NOMO-1 (cell line): ENCODE results near the gene KDF1.
A peak's percentile ranks its signal among the peaks of the same experiment; 100 is the strongest.

Experiments used
- DNase-seq, 2 experiments: peaks; one replicate each; lab custom pipeline; 2025; ENCODE audit not compliant: unreplicated experiment in 2 of 2; lab: John Stamatoyannopoulos, UW

KDF1 gene, protein sequence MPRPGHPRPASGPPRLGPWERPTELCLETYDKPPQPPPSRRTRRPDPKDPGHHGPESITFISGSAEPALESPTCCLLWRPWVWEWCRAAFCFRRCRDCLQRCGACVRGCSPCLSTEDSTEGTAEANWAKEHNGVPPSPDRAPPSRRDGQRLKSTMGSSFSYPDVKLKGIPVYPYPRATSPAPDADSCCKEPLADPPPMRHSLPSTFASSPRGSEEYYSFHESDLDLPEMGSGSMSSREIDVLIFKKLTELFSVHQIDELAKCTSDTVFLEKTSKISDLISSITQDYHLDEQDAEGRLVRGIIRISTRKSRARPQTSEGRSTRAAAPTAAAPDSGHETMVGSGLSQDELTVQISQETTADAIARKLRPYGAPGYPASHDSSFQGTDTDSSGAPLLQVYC

DNA sequence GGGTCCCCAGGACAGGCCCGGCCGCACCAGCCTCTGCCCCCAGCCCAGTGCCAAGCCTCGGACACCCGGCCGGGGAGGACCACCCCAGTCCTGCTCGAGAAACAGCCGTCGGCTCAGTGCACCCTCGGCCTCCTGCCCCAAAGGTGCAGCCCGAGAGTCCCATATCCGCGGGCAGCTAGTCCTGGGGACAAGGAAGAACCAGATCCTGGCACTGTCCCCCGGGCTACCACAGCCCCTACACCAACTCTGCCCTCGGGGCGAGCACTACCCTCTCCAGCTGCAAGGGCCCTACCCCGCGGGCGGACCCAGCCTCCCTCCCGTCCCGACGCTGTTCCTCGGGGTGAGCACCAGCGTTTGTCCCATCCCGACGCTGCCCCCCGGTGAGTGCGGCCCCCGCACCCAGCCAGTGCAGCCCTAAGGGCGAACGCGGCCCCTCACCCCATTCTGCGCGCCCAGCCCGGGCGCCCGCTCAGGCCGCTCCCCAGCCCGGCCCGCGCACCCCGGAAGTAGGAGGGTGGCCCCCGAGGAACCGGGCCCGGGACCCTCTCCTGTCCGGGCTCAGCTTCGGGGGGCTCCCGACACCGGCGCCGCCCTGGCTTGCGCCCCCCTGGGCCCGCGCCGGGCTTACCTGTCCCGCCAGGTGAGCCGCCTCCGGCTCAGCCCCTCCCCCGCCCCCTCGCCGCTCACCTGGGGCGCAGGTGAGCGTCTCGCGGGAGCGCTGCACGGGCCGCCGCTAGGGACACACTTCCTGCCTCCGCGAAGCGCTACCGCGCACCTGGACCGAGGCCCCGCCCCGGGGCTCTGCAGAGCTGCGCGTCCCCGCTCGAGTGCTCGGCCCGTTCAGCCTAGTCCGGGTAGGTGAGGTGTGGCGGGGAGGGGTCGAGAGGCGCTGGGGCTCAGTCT, at the start of gene KDF1:
TSS of gene KDF1 (minus strand) at position 747 of the 903 bp plus-strand sequence. CDS start 8,088 bp downstream, outside the sequence.
- DNase-seq = no peak

DNA sequence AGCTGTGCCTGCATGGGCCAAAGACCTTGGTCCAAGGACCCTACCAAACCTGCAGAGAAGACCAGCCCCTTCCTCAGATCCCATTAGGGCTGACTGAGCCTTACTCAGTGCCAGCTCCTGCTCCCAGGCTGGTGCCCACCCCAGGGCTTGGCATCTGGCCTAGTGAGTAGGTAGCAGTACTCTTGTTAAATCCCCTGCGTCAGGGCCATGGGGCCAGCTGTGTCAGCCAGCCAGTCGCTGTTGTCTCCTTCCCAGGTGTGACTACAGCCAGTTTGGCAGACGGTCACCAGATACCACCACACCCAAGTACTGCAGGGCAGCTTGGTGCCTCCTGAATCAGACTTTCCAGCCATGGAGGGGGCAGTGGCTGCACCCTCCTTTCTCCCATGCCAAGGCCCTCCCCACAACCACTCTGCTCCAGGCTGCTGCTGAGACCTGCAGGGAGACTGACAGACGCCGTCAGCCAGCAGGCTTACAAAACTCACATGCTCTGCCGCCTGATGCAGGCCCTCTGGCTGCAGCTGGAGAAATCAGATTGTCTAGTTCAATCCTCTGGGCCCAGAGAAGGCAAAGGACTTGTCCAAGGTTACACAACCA, 49.4 kb upstream of the KDF1 start:
- no peak for DNase-seq

DNA sequence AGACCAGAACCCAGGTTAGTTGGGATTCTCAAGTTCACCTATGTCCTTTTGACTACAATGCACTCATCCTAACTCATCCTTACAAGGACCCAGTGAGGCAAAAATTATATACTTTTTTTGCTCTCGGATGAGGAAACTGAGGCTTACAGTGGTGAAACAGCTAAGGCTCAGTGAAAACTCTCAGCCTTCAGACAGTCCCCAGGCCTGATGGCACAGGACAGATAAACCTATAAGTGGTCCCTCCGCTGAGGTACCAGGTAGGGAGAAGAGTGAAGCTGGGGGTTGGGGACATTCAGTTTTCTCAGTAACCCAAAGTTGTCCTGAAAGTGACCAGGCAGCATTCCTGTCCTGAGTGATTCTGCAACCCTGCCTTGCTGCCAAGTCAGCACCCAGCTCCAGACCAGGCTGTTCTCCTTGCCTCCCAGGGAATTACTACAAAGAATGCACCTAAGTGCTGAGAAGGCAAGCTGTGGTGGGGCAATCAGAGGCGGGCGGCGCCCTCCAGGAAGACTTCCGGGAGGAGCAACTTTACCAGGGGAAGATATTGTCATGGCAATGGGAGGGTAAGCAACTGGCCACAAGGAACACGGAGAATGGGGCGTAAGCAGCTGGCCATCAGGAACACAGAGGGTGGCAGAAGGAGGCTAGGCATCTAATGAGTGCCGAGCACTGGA, 47.8 kb upstream of the KDF1 start:
- DNase-seq = no peak

DNA sequence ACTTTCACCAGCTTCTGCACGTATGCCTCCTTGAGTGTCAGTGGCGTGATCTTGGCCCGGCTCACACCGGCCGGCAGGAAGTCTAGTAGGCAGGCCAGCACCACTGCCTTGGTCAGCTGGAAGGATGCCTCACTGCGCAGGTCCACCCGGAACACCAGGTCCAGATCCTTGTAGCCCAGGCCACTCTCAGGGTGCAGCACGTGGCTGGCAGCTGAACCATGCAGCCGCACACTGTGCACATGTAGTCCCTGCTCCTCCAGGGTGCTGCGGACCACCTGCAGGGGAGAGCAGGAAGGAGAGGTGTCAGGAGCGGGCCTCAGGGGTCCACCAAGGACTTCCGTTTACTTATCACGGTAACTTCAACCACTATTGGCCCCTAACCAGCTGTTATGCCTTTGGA, 46.4 kb upstream of the KDF1 start:
- no peak for DNase-seq

DNA sequence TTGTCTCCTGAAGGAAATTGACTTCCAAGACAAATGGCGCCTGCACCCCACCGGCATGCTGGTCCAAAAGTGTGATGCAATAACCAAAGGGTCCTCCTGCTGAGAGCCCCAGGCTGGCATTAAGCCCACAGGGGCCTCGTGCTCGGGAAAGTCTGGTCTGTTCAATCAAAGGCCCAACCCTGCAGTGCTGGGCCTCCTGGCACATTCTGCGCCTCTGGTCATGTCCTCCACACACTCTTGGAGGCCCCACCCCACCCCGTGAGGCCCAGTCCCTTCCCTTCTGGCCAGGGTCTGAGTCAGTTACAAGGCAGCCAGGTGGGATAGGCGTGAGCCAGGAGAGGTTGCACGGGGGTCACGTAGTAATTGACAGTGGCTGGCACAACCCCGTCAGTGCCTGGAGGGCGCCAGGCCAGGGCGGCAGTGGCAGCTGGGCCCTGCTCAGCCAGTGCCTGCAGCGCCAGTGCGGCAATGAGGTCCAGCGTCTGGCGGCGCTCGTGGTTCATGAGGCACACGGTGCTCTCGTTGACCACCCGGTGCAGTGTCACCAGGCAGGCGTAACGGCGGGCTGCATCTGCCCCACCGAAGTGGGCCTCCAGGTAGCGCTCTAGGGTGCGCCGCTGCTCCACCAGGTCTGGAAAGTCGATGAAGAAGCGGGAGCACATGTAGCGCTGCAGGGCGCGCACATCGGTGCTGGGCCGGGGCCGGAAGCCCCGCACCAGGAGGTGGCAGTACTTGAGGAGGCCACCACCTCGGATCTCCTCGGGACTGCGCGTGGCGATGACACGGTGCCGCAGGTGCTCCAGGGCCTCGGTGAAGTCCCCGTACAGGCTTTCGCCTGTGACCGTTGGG, 45.6 kb upstream of the KDF1 start:
- no peak for DNase-seq

DNA sequence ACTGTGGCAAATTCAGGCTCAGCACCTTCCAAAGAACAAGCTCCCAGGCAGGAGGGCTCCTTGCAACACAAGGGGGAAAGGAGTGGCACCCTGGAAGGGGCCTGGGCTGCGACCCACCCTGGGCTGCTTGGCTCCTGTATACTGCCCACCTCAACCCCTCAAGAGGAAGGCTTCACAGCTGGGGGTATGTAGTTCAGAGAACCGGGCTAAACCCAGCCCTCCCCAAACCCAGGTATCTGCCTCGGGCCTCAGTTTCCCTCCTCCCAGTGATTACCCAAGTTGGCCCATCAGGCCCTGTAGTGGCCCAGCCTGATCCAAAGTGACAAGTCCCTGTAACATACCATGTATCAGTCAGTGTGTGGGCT, 44.9 kb upstream of the KDF1 start:
- no peak for DNase-seq

DNA sequence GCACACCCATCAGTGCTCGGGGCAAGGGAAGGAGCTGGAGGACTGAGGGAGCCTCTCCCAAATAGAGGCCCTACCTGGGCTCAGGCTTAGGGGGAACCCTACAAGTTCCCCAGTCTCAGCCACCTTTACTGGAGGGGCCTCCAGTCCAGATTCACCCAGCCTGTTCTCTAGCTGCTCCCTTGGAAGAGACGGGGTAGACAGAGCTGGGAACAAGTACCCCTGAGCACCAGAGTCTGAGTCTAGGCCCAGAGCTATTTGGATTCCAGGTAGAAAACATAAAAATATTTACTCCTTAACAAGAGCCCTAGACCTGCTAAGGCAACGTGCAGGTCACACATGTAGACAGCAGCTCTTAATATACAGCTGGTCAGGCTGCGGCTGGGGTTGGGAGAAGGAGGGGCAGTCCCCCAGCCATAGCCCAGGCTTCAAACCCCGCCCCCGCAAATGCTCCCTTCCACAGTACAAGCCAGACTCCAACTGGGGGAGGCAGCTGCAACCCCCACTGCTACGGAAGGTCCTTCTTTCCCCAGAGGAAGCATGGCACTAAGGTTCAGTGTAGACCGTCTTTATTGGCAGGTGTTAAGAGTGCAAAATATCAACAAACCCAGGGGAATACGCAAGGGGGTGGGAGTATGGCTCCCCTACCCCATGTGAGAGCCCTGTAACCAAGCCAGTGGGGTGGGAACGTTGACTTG, 44.4 kb upstream of the KDF1 start:
- DNase-seq = no peak

DNA sequence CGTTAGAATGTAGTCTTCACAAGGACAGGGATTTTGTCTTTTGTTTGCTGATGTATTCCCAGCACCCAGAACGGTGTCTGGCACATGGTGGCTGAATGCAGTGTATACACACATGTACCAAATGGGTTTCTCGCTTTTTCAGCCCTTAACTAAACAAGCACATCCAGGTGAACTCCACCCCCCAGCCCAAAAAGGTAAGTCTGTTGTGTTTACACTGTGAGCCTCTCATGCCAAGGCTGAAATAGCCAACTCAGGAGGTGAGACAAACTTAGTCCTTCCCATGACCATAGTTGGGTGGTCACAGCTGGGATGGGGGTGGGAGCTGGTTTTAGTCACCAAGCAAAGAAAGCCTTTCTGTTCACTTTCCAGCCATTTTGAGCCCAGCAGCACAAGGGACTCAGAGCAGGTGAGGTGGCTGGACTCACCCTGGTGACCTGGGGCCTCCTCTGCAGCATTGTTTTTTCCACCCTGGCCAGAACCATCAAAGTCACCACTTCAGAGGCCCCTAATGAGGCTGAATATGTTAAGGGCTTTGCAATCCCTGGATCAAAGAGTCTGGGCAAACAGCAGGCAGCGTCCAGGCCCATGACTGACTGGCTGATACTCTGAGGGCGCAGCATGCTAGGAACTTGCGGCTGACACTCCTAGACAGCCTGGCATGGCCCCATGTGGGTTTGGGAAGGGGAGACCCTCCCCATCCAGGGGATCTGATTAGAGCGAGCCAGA, 43.6 kb upstream of the KDF1 start:
- DNase-seq = no peak

DNA sequence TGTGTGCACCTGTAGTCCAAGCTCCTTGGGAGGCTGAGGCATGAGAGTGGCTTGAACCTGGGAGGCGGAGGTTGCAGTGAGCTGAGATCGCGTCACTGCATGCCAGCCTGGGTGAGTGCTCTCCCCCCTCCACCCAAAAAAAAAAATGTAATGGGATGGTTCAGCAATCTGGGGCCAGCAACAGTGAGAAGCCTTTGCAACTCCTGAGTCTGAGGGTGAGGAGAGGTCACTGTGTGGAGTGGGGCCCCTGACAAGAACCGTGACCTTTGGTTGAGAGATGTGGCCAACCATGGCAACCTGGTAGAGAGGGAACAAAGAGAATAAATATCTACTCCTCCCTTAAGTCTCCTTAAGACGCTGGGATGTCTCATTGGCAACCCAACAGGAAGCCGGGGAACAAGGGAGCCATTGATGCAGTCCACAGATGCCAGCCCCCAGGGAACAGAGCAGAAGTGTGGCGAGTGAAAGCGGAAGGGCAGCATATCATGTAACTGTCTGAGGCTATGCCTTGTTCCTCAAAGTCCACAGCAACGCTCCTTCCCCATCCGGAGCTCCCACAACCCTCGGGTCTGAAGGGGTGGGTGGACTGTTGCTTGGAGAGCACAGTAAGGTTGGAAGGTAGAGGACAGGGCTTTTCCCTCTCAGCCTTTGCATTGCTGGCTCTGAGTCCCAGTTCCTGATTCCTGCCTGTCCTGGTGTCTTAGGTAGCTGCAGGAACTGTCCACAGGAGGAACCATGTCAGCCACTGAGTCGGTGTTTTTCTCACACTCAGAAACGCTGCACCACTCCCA, 41.5 kb upstream of the KDF1 start:
- peak; percentile 91 to 95 for DNase-seq

DNA sequence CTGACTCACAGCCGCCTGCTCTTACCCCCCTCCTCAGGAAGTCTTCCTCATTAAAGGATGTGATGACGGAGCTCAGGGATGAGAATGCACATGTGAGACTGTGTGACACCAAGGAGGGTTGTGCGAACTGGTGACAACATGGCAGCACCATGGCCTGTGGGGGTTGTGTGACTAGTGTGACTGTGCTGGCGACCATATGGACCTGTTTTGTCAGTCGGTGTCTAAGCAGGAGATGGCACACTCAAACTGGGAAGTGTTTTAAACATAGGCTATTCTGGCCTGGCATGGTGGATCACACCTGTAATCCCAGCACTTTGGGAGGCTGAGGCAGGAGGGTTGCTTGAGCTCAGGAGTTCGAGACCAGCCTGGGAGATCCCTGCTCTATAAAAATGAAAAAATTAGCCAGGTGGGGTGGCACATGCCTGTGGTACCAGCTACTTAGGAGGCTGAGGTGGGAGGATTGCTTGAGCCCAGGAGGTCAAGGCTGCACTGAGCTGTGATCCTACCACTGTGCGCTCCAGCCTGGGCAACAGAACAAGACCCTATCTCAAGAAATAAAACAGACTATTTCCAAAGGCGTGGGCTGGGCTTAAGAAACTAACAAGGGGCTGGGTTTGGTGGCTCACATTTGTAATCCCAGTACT, 40.7 kb upstream of the KDF1 start:
- DNase-seq = no peak

DNA sequence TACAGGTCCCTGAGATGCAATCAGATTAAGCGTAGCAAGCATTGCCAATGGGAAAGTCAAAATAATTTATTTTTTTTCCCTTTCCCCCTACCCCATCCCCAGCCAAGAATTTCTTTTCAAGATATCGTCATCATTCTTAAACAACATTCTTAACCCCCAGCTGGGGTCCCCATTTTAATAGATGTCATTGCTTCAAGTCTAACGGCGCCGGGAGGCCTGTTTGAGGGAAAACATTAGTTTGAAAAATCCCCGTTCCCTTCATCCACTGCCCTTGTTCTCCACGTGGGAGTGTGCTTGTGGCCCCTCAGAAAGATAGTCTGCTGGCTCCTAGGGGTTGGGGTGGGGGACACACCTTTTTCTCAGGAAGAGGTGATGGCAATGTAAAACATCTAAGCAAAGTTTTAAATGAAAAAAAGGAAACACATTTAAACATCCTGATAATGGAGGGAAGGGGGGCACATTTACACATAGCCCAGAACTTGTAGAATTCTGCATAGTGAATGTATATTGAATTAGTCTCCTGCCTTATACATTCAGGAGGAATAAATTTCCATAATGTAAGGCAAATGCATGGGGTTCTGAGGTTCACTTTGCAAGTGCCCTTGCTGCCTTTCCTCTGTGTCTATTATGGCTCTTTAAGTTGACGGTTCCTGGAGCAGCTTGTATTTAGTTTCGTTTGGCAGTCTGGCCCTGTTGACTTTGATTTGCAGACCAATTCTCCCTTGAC, 40.0 kb upstream of the KDF1 start:
- no peak for DNase-seq

DNA sequence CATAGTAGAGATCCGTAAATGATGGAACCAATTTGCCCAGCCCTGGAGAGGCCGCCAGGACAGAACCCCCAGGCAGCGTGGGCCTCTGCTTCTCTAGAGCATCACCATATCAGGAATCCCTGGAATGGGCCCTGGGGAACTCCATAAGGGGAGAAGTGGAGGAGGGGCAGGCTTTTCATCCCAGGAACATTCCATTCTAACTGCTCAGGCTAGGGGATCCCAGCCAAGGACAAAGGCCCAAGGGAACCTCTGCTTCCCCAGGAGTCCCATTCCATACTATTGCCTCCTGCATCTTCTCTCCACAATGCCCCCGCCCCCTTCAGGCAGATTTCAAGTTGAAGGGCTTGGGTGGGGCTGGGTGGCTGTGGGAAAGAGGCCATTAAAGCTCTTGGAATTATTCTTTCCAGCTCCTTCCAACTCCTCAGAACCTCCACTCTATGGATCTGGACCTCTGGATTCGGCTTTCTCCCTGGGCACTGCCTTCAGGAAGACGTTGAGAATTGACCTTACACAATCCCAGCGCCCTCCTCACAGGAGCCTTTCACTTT, 39.2 kb upstream of the KDF1 start:
- DNase-seq = no peak

DNA sequence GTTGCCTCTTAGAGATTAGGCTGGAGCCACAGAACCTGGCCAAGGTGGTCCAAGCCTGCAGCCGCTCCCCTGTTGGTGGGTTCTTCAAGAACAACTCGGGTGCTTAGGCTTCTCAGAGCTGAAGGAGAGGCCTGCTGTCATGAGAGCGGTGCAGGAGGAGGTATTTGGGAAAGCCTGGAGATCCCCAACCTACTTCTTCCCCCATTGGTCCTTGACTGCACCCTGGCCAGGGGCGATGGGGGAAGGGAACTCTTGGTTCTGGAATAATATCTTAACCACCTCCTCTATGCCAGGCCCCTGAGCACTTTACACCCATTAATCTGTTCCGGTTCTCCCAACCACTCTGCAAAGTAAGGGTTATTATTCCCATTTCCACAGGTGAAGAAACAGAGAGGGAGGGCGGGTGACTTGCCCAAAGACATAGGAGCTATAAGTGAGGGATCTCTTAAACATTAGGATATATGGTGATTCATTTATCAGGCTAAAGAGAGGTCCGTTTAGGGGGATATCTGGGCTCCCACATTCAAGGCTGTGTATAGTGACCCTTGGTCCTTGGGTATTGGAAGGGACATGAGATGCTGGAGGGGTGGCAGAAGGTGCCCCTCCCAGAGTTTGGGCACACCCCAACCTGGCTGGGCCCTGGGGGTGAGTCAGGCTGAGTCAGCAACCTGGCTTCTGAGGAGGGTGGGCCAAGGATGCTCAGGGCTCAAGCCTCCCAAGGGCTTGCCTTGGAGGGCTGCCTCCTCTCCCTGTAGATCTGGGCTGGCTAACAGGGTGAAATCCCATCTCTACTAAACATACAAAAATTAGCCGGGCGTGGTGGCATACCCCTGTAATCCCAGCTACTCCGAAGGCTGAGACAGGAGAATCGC, 38.4 kb upstream of the KDF1 start:
- no peak for DNase-seq

DNA sequence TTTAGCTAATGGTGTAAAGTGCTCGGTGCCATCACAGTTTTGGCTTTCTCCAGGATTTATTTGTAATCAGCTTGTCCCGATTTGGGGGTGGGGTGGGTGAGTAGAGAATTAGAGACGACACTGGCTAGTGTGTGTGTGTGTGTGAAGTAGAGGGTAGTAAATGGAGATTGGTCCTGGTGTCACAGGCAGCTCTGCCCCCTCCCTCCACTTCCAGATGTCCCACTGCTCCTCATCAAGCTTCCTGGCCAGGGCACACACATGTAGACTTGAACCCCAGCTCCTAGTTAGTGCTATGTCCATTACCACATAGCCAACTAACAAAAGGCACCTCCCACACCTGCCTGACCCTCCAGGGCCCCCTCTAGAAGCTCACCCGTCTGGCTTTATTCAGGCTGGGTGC, 36.4 kb upstream of the KDF1 start:
- DNase-seq = no peak

DNA sequence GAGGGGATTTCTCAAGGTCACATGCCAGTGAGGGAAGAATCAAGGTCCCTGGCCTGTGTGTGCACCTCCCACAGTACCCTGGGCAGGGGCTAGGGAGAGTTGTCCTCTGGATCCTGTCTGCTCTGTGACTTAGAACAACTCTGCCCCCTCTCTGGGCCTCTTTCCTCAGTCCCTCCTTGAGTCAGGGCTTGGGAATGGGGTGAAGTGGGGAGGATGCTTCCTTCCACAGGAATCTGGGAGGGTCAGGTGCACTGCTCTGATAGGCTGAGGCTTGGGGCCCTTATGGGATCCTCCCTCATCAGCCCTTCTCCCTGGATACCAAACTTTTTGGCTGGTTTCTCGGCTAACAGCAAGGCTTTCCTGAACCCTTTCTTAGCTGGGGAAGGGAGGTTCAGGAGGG, 35.8 kb upstream of the KDF1 start:
- DNase-seq = no peak
